ENCODE measurements around the gene FBLN1.

The FBLN1 gene

DNA sequence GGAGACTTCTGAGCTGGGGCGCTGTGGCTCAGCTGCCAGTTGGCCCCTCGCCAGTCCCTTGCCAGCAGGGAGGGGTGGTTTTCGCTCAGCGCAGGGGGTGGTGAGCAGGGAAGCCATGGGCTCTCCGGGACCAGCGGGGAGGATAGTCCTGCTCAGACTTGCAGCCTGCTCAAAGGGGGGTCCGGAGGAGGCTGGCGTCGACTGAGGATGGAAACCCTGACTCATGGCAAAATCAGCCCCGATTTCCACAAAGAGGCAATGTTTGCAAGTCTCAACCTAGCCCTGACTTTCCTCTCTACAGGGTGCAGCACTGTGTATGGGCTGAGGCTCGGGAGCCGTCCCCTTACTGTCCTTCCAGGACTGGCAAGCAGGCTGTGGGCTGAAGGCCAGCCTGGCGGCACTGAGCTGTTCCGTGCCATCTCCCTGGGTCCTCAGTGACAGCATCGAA is 35.1 kb downstream of the FBLN1 start:
- TF ChIP-seq ISL1 (CRISPR knock-in tag; IDR thresholded peaks at IDR 0.05): no peak
- TF ChIP-seq PPARA (CRISPR knock-in tag; IDR thresholded peaks at IDR 0.05; ENCODE audit: borderline replicate concordance): no peak
- no peak for TF ChIP-seq ZNF565 (CRISPR knock-in tag; conservative IDR thresholded peaks at IDR 0.05; ENCODE audit: low read depth)
- TF ChIP-seq ZNF70 (CRISPR knock-in tag; IDR thresholded peaks at IDR 0.05): no peak
- TF ChIP-seq ZFP3 (CRISPR knock-in tag; IDR thresholded peaks at IDR 0.05): no peak
- TF ChIP-seq, protein P1, sequence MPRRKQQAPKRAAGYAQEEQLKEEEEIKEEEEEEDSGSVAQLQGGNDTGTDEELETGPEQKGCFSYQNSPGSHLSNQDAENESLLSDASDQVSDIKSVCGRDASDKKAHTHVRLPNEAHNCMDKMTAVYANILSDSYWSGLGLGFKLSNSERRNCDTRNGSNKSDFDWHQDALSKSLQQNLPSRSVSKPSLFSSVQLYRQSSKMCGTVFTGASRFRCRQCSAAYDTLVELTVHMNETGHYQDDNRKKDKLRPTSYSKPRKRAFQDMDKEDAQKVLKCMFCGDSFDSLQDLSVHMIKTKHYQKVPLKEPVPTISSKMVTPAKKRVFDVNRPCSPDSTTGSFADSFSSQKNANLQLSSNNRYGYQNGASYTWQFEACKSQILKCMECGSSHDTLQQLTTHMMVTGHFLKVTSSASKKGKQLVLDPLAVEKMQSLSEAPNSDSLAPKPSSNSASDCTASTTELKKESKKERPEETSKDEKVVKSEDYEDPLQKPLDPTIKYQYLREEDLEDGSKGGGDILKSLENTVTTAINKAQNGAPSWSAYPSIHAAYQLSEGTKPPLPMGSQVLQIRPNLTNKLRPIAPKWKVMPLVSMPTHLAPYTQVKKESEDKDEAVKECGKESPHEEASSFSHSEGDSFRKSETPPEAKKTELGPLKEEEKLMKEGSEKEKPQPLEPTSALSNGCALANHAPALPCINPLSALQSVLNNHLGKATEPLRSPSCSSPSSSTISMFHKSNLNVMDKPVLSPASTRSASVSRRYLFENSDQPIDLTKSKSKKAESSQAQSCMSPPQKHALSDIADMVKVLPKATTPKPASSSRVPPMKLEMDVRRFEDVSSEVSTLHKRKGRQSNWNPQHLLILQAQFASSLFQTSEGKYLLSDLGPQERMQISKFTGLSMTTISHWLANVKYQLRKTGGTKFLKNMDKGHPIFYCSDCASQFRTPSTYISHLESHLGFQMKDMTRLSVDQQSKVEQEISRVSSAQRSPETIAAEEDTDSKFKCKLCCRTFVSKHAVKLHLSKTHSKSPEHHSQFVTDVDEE (CRISPR knock-in tag; IDR thresholded peaks at IDR 0.05): no peak
- TF ChIP-seq, protein P2, sequence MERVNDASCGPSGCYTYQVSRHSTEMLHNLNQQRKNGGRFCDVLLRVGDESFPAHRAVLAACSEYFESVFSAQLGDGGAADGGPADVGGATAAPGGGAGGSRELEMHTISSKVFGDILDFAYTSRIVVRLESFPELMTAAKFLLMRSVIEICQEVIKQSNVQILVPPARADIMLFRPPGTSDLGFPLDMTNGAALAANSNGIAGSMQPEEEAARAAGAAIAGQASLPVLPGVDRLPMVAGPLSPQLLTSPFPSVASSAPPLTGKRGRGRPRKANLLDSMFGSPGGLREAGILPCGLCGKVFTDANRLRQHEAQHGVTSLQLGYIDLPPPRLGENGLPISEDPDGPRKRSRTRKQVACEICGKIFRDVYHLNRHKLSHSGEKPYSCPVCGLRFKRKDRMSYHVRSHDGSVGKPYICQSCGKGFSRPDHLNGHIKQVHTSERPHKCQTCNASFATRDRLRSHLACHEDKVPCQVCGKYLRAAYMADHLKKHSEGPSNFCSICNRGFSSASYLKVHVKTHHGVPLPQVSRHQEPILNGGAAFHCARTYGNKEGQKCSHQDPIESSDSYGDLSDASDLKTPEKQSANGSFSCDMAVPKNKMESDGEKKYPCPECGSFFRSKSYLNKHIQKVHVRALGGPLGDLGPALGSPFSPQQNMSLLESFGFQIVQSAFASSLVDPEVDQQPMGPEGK (CRISPR knock-in tag; IDR thresholded peaks at IDR 0.05; ENCODE audit: borderline replicate concordance): no peak
- no peak for TF ChIP-seq ZC3H10 (CRISPR knock-in tag; IDR thresholded peaks at IDR 0.05)
- no peak for TF ChIP-seq TCF4 (CRISPR knock-in tag; IDR thresholded peaks at IDR 0.05; ENCODE audit: borderline replicate concordance)
- TF ChIP-seq TOX (CRISPR knock-in tag; IDR thresholded peaks at IDR 0.05; ENCODE audit: borderline replicate concordance): no peak
- TF ChIP-seq, protein P3, sequence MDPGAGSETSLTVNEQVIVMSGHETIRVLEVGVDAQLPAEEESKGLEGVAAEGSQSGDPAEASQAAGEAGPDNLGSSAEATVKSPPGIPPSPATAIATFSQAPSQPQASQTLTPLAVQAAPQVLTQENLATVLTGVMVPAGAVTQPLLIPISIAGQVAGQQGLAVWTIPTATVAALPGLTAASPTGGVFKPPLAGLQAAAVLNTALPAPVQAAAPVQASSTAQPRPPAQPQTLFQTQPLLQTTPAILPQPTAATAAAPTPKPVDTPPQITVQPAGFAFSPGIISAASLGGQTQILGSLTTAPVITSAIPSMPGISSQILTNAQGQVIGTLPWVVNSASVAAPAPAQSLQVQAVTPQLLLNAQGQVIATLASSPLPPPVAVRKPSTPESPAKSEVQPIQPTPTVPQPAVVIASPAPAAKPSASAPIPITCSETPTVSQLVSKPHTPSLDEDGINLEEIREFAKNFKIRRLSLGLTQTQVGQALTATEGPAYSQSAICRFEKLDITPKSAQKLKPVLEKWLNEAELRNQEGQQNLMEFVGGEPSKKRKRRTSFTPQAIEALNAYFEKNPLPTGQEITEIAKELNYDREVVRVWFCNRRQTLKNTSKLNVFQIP (CRISPR knock-in tag; IDR thresholded peaks at IDR 0.05; ENCODE audit: borderline replicate concordance, low read depth): no peak
- TF ChIP-seq ZFP30 (CRISPR knock-in tag; IDR thresholded peaks at IDR 0.05): no peak
- TF ChIP-seq ESRRG (CRISPR knock-in tag; IDR thresholded peaks at IDR 0.05): no peak
- TF ChIP-seq, protein P4, sequence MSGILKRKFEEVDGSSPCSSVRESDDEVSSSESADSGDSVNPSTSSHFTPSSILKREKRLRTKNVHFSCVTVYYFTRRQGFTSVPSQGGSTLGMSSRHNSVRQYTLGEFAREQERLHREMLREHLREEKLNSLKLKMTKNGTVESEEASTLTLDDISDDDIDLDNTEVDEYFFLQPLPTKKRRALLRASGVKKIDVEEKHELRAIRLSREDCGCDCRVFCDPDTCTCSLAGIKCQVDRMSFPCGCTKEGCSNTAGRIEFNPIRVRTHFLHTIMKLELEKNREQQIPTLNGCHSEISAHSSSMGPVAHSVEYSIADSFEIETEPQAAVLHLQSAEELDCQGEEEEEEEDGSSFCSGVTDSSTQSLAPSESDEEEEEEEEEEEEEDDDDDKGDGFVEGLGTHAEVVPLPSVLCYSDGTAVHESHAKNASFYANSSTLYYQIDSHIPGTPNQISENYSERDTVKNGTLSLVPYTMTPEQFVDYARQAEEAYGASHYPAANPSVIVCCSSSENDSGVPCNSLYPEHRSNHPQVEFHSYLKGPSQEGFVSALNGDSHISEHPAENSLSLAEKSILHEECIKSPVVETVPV (CRISPR knock-in tag; IDR thresholded peaks at IDR 0.05): no peak
- TF ChIP-seq OSR1 (CRISPR knock-in tag; IDR thresholded peaks at IDR 0.05): no peak
- no peak for TF ChIP-seq RARB (CRISPR knock-in tag; IDR thresholded peaks at IDR 0.05)
- no peak for TF ChIP-seq ZNF8 (CRISPR knock-in tag; IDR thresholded peaks at IDR 0.05)
- TF ChIP-seq ARNTL (CRISPR knock-in tag; IDR thresholded peaks at IDR 0.05; ENCODE audit: borderline replicate concordance, low read depth): no peak
- TF ChIP-seq CSDC2 (CRISPR knock-in tag; IDR thresholded peaks at IDR 0.05): no peak
- ATAC-seq: peak; percentile 84

DNA sequence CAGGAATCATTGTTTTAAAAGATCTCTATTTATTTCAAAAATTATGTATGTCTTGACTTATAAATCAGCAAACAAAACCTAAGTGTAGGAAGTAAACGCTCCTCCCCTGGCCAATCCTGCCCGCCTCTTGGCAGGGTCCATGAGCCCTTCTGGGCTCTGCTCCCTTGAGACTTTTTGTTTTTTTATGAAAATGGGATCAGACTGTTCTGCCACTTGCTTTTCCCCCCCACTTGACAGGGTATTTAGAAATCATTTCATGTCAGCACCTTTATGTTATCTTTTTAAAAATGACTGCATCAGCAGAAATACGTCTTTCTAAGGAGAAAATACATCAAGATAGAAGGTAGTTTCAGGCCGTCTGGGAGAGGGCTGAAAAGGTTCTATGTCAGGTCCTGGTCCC is 35.6 kb downstream of the FBLN1 start:
- TF ChIP-seq, protein P1 (CRISPR knock-in tag; IDR thresholded peaks at IDR 0.05): no peak
- TF ChIP-seq ZNF565 (CRISPR knock-in tag; conservative IDR thresholded peaks at IDR 0.05; ENCODE audit: low read depth) (no peak), BACH2 (CRISPR knock-in tag; IDR thresholded peaks at IDR 0.05; ENCODE audit: borderline replicate concordance) (no peak), ZNF8 (CRISPR knock-in tag; IDR thresholded peaks at IDR 0.05) (no peak), GLIS3 (CRISPR knock-in tag; IDR thresholded peaks at IDR 0.05) (no peak), RARB (CRISPR knock-in tag; IDR thresholded peaks at IDR 0.05) (no peak), ARNTL (CRISPR knock-in tag; IDR thresholded peaks at IDR 0.05; ENCODE audit: borderline replicate concordance, low read depth) (no peak), TOX (CRISPR knock-in tag; IDR thresholded peaks at IDR 0.05; ENCODE audit: borderline replicate concordance) (no peak), SNAI2 (CRISPR knock-in tag; IDR thresholded peaks at IDR 0.05) (no peak), ZFP30 (CRISPR knock-in tag; IDR thresholded peaks at IDR 0.05) (no peak), OSR1 (CRISPR knock-in tag; IDR thresholded peaks at IDR 0.05) (no peak), CSDC2 (CRISPR knock-in tag; IDR thresholded peaks at IDR 0.05) (no peak), ISL1 (CRISPR knock-in tag; IDR thresholded peaks at IDR 0.05) (no peak), TCF4 (CRISPR knock-in tag; IDR thresholded peaks at IDR 0.05; ENCODE audit: borderline replicate concordance) (no peak), ESRRG (CRISPR knock-in tag; IDR thresholded peaks at IDR 0.05) (no peak)
- TF ChIP-seq, protein P2 (CRISPR knock-in tag; IDR thresholded peaks at IDR 0.05; ENCODE audit: borderline replicate concordance): no peak
- TF ChIP-seq, protein P5, sequence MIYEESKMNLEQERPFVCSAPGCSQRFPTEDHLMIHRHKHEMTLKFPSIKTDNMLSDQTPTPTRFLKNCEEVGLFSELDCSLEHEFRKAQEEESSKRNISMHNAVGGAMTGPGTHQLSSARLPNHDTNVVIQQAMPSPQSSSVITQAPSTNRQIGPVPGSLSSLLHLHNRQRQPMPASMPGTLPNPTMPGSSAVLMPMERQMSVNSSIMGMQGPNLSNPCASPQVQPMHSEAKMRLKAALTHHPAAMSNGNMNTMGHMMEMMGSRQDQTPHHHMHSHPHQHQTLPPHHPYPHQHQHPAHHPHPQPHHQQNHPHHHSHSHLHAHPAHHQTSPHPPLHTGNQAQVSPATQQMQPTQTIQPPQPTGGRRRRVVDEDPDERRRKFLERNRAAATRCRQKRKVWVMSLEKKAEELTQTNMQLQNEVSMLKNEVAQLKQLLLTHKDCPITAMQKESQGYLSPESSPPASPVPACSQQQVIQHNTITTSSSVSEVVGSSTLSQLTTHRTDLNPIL (CRISPR knock-in tag; IDR thresholded peaks at IDR 0.05; ENCODE audit: low read depth): no peak
- ATAC-seq: peak; percentile 18; the same call in 2 of the 3 replicates
